ENCODE data around the gene PLS3.

PLS3 gene

DNA sequence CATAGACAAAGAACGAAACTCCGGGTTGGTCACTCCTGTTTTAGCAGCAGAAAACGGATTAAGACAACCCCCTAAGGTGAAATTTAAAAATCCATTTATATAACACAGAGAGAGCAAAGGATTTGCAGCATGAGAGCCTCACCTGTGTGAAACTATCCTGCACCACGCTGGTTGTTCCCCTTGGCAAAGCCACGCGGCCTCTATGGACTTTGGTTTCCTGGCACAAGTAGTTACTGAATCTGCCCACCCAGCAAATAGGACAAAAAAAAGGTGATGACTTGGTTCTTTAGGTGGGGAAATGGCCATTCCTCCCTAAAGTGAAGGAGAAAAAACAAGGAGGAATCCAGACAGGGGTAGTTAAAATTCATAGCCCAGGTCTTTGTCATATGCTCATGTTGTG lies 133.1 kb downstream of the PLS3 start:
- no peak for DNase-seq (ENCODE audit: low read depth in 2 of 2)

DNA sequence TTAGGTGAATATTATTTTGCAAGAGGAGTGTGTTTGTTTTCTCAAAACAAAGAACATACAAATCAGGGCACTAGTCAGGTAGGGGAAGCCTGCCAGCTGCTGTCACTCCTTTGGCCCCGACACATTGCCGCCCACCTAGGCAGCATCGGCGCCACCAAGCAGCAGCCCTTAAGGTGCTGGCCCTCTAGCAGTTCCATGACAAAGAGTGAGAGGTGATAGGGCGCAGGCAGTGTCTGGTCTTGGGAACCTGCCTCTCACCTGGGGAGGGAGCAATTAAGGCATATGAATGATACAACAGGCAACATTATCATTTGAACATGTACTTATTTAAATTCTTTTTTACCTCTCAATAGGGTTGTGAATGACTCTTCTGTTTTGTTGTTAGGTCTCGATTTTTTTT lies 135.1 kb downstream of the PLS3 start:
- no peak for DNase-seq (ENCODE audit: low read depth in 2 of 2)

DNA sequence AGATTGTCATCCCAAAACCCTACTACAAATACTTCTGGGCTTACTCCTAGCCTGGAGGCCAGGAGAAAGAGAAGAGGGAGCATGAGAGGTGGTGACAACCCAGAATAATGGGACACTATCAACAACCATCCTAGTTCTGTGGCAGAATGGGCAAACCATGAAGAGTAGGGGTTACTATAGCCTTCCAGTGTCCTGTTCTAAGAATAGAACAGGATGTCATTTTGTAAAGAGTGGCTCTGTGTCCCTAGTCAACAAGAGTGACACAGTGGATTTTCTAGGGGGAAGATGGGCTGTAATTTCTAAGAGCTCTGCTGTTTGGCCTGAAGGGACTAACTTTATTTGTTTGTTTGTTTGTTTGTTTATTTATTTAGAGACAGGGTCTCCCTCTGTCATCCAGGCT lies 136.0 kb downstream of the PLS3 start:
- no peak for DNase-seq (ENCODE audit: low read depth in 2 of 2)

DNA sequence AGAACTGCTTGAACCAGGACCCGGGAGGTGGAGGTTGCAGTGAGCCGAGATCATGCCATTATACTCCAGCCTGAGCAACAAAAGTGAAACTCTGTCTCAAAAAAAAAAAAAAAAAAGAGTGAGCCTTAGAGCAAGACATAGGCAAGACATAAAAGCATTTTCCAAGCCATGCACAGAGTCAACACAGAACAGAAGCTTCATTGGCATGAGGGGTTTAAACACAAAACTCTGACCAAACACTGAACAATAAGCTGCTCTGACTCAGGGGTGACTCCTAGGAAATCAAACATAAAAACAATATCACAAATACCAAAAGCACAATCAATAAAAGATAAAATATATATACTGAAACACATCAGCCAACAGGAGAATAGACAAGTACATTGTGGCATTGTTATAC lies 136.8 kb downstream of the PLS3 start:
- no peak for DNase-seq (ENCODE audit: low read depth in 2 of 2)

All from stimulated activated CD4-positive, alpha-beta T cell treated with anti-CD3 and anti-CD28 coated beads, Interleukin-1b, Interleukin-23, amount 100 ng/mL, for 4 hours (primary cell).